Calu3 (cell line): ENCODE results near the gene YBEY. TPM values are rescaled to one million over a fixed set of nuclear protein-coding genes. Genes with fewer than 3 reads are reported as not detected.

Experiments
- BruUV-seq: library from RNA; stranded (reverse); fragments of 400-500 nt; replicated peaks from 2 replicates; lab custom pipeline; 2021; lab: Mats Ljungman, UMichigan
- CTCF ChIA-PET: fragments of 300-600 bp; sonication (Branson Sonifier 250); formaldehyde crosslinking; loops from one replicate; lab custom pipeline; 2022; ENCODE audit warnings: antibody characterized with exemption; lab: Charles Lee
- DNase-seq: peaks from one replicate; pipeline ENCODE4 v3.0.0; 2022
- H3K27ac Mint-ChIP-seq: one replicate; pipeline ENCODE4 v1.8.0; 2022; ENCODE audit warnings: mixed read lengths; ENCODE audit not compliant: unreplicated experiment
- H3K27me3 Mint-ChIP-seq: one replicate; pipeline ENCODE4 v1.8.0; 2022; ENCODE audit warnings: mixed read lengths; ENCODE audit not compliant: unreplicated experiment
- H3K36me3 Mint-ChIP-seq: one replicate; pipeline ENCODE4 v1.8.0; 2022; ENCODE audit warnings: mild to moderate bottlenecking, moderate library complexity, mixed read lengths; ENCODE audit not compliant: insufficient read depth, unreplicated experiment
- H3K4me1 Mint-ChIP-seq: one replicate; pipeline ENCODE4 v1.8.0; 2022; ENCODE audit warnings: mild to moderate bottlenecking, low read depth, mixed read lengths; ENCODE audit not compliant: unreplicated experiment
- H3K4me3 Mint-ChIP-seq: one replicate; pipeline ENCODE4 v1.8.0; 2022; ENCODE audit warnings: mild to moderate bottlenecking, low read depth, moderate library complexity, mixed read lengths; ENCODE audit not compliant: unreplicated experiment
- H3K9me3 Mint-ChIP-seq: one replicate; pipeline ENCODE4 v1.8.0; 2022; ENCODE audit warnings: low read depth, mixed read lengths; ENCODE audit not compliant: unreplicated experiment
- CTCF ChIP-seq: fragments of 200-600 bp; IDR thresholded peaks from one replicate; pipeline ENCODE4 v1.8.0; 2022; ENCODE audit warnings: antibody characterized with exemption; ENCODE audit not compliant: unreplicated experiment
- intact Hi-C: fragments of 100-400 bp; cut with micrococcal nuclease; formaldehyde crosslinking; loops from one replicate; pipeline ENCODE4 v1.10.0; 2022; ENCODE audit not compliant: unreplicated experiment
- total RNA-seq: library from RNA; stranded (reverse); gene quantifications from 2 replicates; pipeline ENCODE4 v1.2.3, GENCODE V29; 2022

The YBEY gene
- total RNA-seq, 1 experiment from 2014 or later, result 11.3 TPM

GRCh38 chr21:46269466-46269865 is 16.7 kb upstream of the YBEY start:
- H3K27ac Mint-ChIP-seq, result no peak overlapping the region
- TF ChIP-seq CTCF, result no peak
- no peak overlapping the region for H3K4me3 Mint-ChIP-seq
- BruUV-seq, result no TSS peak
- DNase-seq, result no peak
- H3K4me1 Mint-ChIP-seq, result no peaks in the 10 kb centered on the region
- H3K9me3 Mint-ChIP-seq, result no peaks in the 10 kb centered on the region
- intact Hi-C loops, result no loop called here
- CTCF ChIA-PET, result no interaction called here
- H3K27me3 Mint-ChIP-seq, result no peaks in the 10 kb centered on the region
- H3K36me3 Mint-ChIP-seq, result peaks cover 53% of the 10 kb centered on the region

- Mint-ChIP-seq H3K36me3 (peaks cover 40% of the 10 kb centered on the region), H3K27ac (no peak overlapping the region), H3K4me1 (no peaks in the 10 kb centered on the region), H3K4me3 (no peak overlapping the region), H3K27me3 (no peaks in the 10 kb centered on the region), H3K9me3 (no peaks in the 10 kb centered on the region)
- intact Hi-C loops, result no loop called here
- no peak for DNase-seq
- CTCF ChIA-PET, result no interaction called here
- TF ChIP-seq CTCF, result no peak
- BruUV-seq, result no TSS peak
Measured at GRCh38 chr21:46273341-46273740, 12.8 kb upstream of the YBEY start.

- intact Hi-C loops, result no loop called here
- BruUV-seq, result no TSS peak
- no peaks in the 10 kb centered on the region for H3K27me3 Mint-ChIP-seq
- H3K4me3 Mint-ChIP-seq, result no peak overlapping the region
- H3K9me3 Mint-ChIP-seq, result no peaks in the 10 kb centered on the region
- no peaks in the 10 kb centered on the region for H3K4me1 Mint-ChIP-seq
- DNase-seq, result no peak
- no peak for TF ChIP-seq CTCF
- CTCF ChIA-PET, result no interaction called here
- peaks cover 37% of the 10 kb centered on the region for H3K36me3 Mint-ChIP-seq
- no peak overlapping the region for H3K27ac Mint-ChIP-seq
Measured at GRCh38 chr21:46274797-46275390, 11.2 kb upstream of the YBEY start.

- Mint-ChIP-seq H3K27me3 (no peaks in the 10 kb centered on the region), H3K9me3 (no peaks in the 10 kb centered on the region), H3K4me1 (peaks cover 8% of the 10 kb centered on the region), H3K27ac (no peak overlapping the region), H3K36me3 (peaks cover 28% of the 10 kb centered on the region), H3K4me3 (peak overlapping the region; percentile 10)
- intact Hi-C loops, result no loop called here
- no peak for DNase-seq
- no peak for TF ChIP-seq CTCF
- CTCF ChIA-PET, result no interaction called here
- BruUV-seq, result no TSS peak
Measured at GRCh38 chr21:46284077-46284644, 2.0 kb upstream of the YBEY start.
